ENCODE measurements around the gene PDGFB. TPM values are rescaled to one million over a fixed set of nuclear protein-coding genes. Genes with fewer than 3 reads are reported as not detected.

The PDGFB gene
- total and polyA plus RNA-seq, 9 of the 15 experiments (the other 6 are each of a cell fraction or from before 2014, with no cell fraction given), result 0.07 to 4.0 (median 0.48) TPM; not detected in 1

GRCh38 chr22:39185601-39186012 lies 59.2 kb downstream of the PDGFB start (continued):
- TF ChIP-seq, protein P1, sequence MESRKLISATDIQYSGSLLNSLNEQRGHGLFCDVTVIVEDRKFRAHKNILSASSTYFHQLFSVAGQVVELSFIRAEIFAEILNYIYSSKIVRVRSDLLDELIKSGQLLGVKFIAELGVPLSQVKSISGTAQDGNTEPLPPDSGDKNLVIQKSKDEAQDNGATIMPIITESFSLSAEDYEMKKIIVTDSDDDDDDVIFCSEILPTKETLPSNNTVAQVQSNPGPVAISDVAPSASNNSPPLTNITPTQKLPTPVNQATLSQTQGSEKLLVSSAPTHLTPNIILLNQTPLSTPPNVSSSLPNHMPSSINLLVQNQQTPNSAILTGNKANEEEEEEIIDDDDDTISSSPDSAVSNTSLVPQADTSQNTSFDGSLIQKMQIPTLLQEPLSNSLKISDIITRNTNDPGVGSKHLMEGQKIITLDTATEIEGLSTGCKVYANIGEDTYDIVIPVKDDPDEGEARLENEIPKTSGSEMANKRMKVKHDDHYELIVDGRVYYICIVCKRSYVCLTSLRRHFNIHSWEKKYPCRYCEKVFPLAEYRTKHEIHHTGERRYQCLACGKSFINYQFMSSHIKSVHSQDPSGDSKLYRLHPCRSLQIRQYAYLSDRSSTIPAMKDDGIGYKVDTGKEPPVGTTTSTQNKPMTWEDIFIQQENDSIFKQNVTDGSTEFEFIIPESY (CRISPR knock-in tag; IDR thresholded peaks at IDR 0.05), result peak; percentile 77; the same call in 1 of the 2 replicates
- TF ChIP-seq RBM34 (IDR thresholded peaks at IDR 0.05; ENCODE audit: borderline replicate concordance, insufficient read depth, low read length), result no peak
- no peak for TF ChIP-seq ARNT (IDR thresholded peaks at IDR 0.05)
- no peak for TF ChIP-seq CEBPB (tag; IDR thresholded peaks at IDR 0.05)
- no peak for TF ChIP-seq KAT8 (IDR thresholded peaks at IDR 0.05; ENCODE audit: low read depth)
- no peak for TF ChIP-seq CBX8 (IDR thresholded peaks at IDR 0.05; ENCODE audit: borderline replicate concordance, extremely low read depth, low read depth, low read length, poor library complexity, severe bottlenecking)
- no peak for TF ChIP-seq FOS (IDR thresholded peaks at IDR 0.05; ENCODE audit: extremely low read depth, insufficient read length)
- TF ChIP-seq SRF (CRISPR knock-in tag; IDR thresholded peaks at IDR 0.05), result no peak
- no peak for TF ChIP-seq ZNF655 (CRISPR knock-in tag; IDR thresholded peaks at IDR 0.05)
- no peak for TF ChIP-seq ZC3H4 (CRISPR knock-in tag; IDR thresholded peaks at IDR 0.05; ENCODE audit: borderline replicate concordance)
- no peak for TF ChIP-seq TFAM (CRISPR knock-in tag; conservative IDR thresholded peaks at IDR 0.05)
- TF ChIP-seq CCNT2 (IDR thresholded peaks at IDR 0.05; ENCODE audit: borderline replicate concordance, extremely low read depth, insufficient read length, low read depth, low read length), result no peak
- TF ChIP-seq CTCF (IDR thresholded peaks at IDR 0.05 in 2 of 3, conservative IDR thresholded peaks at IDR 0.05 in 1 of 3; ENCODE audit: insufficient read depth in 2 of 3, low read depth in 1 of 3, low read length in 3 of 3), result peak; percentile 15 to 36 (median 22); a peak in 2 of 6 replicates
- TF ChIP-seq RAD21 (CRISPR knock-in tag; conservative IDR thresholded peaks at IDR 0.05 in 1 of 2, IDR thresholded peaks at IDR 0.05 in 1 of 2), result peak in 1 of 2 experiments; percentile 15; a peak in 1 of 4 replicates
- TF ChIP-seq GATAD2A (IDR thresholded peaks at IDR 0.05), result no peak

Data from K562 (cell line).